ENCODE measurements around the gene SLC11A2.
"Not testable (repeated sequence)": the region's sequence is repeated elsewhere in the genome, so short reads cannot be mapped to it uniquely, and the experiment has no call there.

The SLC11A2 gene

GRCh38 chr12:51025338-51025835 lies 797 bp downstream of the SLC11A2 start:
- peak; percentile 34 for DNase-seq

DNA sequence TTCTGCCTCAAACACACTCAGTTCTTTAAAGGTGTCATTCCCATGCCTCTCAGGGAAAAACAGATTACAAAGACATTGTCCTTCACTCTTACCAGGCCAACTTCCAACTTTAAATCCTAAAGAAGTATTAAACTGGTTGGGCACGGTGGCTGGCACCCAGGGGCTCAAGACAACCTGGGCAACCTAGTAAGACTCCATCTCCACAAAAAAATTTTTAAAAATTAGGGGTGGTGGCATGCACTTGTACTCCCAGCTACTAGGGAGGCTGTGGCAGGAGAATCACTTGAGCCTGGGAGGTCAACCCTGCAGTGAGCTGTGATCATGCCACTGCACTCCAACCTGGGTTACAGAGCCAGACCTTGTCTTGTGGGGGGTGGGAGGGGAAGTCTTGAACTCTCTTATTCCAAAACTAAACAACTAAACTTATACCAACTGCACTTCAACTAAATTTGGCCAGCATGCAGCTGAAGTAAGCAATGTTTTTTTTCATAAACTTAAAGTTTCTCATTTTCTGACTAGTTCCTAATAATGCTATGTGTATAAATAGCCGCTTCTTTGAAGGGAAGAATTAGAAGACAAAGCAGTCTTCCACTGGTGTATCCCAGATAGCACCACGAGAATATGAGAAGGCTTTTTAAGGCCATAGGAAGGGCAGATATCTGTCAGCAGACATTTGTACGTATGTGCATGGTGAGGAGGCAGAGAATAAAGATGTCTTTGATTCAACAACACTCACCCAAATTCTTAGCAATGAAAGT lies 2.4 kb downstream of the SLC11A2 start:
- no peak for DNase-seq

DNA sequence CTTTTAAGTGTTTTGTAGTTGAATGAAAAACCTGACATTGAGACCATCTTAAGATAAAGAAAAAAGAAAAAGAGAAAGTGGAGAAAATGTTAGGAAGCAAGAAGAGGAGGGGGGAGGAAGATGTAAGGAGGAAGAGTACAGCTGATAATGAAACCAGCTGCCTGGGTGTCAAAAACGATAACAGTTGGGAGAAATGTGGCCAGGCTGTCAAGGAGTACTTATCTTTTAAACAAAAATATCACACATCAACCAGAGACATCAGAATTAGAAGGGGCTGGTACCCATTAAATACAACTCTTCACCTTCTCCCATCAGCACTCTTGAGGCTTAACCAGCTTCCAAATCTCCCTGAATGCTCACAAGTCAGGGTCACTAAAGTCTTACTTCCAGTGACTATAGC lies 4.5 kb downstream of the SLC11A2 start:
- DNase-seq: no peak

DNA sequence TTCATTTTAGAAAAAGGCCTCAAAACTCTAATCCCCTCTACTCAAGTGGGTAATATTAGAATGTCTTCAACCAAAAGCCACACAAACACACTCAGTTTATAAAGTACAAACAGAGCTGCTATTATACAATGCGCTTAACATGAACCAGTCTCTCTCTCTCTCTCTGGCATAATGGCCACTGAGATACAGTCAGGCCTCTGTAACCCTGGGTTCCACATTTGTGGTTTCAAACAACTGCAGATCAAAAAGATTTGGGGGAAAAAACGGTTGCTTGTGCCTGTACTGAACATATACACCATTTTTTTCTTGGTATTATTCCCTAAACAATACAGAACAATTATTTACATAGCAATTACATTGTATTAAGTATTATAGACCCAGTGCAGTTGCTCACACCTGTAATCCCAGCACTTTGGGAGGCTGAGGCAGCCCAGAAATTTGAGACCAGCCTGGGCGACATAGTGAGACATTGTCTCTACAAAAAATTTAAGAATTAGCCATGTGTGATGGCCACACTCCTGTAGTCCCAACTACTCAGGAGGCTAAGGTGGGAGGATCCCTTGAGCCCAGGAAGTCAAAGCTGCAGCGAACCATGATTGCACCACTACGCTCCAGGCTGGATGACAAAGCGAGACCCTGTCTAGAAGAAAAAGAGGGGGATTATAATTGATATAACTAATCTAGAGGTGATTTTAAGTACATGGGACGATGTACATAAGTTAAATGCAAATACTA lies 5.6 kb downstream of the SLC11A2 start:
- no peak for DNase-seq

DNA sequence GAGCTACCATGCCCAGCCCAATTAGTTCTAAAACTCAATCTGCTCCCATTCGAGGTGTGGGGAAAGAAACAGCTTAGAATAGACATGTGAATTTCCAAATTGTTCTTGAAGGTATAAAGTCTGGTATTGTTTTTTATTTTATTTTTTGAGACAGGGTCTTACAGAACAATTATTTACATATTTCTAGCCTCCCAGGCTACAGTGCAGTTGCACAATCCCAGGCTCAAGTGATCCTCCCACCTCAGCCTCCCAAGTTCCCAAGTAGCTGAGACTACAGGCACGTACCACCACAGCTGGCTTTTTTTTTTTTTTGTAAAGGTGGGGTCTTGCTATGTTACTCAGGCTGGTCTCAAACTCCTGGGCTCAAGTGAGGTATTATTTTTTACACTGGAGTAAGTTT lies 6.3 kb downstream of the SLC11A2 start:
- DNase-seq: no peak

GRCh38 chr12:51018956-51019355 lies 7.2 kb downstream of the SLC11A2 start:
- no peak for DNase-seq

DNA sequence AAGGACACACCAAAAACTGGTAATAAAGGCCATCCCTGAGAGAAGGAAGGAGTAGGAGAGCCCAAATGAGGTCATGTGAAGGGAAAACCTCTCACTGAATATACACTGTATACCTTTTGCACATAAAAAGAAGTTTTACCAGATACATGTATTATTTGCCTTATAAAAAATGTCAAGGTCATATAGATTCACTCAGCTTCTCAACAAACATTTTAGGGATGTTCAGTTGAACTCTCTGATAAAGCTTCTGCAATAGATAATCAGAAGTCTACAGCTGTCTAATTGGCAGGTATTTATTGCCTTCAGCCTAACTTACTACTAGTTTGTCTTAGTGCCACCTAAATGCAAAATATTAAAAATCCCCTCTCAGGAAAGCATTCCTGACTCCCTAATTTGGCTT lies 8.7 kb downstream of the SLC11A2 start:
- DNase-seq: no peak

DNA sequence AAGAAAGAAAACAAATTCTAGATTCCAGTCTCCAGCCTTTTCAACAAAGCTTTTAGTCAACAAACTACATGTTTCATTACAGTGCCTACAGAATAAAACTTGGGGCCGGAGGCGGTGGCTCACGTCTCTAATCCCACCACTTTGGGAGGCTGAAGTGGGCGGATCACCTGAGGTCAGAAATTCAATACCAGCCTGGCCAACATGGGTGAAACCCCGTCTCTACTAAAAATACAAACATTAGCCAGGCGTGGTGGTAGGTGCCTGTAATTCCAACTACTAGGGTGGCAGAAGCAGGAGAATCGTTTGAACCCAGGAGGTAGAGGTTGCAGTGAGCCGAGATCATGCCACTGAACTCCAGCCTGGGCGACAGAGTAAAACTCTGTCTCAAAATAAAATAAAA lies 11.7 kb downstream of the SLC11A2 start:
- DNase-seq: not testable (repeated sequence)

GRCh38 chr12:51013441-51013840 lies 12.7 kb downstream of the SLC11A2 start:
- DNase-seq: no peak

DNA sequence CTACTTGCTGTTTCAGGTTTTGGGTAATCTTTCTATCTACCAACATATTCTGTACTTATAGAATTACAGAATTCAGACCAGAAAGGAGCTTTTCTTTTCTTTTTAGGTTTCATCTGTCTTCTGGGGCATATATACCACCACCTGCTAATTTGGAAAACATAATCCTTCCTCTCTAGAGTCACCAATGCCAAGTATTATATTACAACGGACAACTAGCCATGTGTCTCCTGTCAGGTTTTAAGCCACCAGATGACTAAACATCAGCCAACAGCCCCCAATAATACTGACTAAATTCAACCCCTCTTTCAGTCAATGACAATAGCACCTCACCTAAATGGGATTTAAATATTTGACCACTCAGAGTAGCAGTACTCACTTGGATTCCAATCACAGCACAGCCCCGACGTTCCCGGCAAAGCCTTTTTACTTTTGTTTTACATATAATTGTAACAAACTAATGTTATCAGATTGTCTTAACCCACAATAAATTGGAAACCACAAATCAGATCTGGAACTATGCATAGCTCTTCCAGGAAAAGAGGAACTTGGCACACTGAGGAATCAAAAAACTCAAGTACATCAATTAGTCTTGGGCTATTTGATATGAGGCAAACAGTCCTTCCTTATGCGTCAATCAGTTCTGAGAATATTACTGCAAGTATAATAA lies 13.5 kb downstream of the SLC11A2 start:
- DNase-seq: no peak

GRCh38 chr12:51011955-51012354 lies 14.2 kb downstream of the SLC11A2 start:
- no peak for DNase-seq

GRCh38 chr12:51009056-51009440 lies 17.1 kb downstream of the SLC11A2 start:
- no peak for DNase-seq

- DNase-seq: peak; percentile 26
Observed at GRCh38 chr12:51008329-51009055, 17.7 kb downstream of the SLC11A2 start.

DNA sequence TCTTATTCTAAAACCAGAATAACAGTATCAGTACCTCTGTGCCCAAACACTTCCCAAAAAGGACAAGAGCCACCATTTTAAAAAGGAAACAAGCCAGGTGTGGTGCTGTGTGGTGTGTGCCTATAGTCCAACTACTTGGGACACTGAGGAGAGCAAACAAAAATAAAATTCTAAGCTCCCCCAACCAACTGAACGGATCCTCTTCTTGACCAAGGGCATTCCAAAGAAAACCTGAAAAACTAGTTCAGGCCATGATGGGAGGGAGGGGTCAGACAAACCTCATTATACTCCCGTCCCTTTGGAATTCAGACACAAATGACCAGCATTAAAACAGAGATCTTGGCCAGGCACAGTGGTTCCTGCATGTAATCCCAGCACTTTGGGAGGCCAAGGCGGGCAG lies 20.5 kb downstream of the SLC11A2 start:
- DNase-seq: no peak

DNA sequence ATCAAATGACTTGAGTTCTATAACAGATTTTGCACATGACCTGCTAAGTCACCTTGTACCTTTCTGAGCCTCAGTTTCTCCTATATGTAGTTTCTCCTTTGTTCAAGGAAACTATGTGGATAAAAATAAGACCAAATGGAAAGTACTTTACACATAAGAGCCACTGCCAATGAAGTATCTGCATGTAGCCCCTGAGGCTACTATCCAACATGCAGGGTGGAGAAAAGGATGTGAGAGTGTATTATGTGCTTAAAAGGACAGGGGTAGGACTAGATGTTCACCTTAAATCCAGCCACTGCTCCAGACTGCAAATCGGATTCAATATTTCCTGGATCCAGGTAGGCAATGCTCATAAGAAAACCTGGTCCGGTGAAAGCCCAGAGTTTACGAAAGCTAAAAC lies 21.2 kb downstream of the SLC11A2 start:
- DNase-seq: no peak

GRCh38 chr12:51004504-51004903 lies 21.7 kb downstream of the SLC11A2 start:
- no peak for DNase-seq

- no peak for DNase-seq
Observed at GRCh38 chr12:51001799-51002198, 24.4 kb downstream of the SLC11A2 start.

DNA sequence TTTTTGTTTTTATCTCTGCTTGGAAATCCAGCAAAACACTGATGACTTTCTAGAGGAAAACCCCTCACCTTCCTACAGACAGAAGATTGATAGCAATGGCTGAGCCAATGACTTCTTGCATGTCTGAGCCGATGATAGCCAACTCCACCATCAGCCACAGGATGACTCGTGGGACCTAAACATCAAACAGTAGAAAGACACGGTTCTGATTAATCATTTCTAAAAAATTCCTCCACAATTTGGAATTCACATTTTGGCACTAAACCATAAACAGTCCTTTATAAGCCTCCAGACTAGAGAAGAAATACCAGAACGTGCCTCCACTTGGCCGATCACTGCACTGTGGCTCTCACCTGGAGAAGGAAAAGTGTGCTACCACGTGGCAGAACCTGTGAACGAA lies 25.9 kb downstream of the SLC11A2 start:
- DNase-seq: no peak

DNA sequence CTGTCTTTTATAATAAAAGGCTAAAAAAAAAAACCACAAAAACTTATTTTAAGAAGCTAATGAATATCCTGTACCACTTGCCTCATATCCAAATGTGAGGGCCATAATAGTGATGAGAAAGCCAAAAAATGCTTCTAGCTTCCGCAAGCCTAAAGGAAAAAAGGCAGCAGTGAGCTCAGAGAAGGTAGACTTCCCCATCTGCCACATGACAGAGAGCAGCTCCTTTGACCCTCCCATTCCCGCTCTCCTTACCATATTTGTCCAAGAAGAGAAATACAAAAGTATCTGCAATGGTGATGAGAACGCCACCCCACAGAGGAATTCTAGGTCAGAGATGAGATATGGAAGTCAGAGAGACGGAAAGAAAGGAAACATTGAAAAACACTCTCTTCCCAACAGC lies 27.1 kb downstream of the SLC11A2 start:
- DNase-seq: no peak

DNA sequence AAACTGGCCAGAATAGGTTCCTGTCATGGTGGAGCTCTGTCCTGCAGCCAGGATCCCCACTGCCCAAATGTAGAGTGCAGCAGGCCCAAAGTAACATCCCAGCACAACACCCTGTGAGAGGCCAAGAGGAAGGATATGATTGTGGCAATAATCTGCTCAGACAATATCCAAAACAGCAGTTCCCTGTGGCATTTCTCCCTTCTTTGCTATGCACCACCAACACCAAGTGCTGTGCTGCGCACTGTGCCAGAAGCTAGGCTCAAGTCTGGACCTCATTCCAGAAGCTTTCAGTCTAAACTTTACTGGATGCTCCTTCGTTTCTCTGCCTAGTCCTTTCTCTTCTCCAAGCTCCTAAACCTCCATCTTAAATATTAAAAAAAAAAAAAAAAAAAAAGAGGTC lies 33.4 kb downstream of the SLC11A2 start:
- DNase-seq: no peak

DNA sequence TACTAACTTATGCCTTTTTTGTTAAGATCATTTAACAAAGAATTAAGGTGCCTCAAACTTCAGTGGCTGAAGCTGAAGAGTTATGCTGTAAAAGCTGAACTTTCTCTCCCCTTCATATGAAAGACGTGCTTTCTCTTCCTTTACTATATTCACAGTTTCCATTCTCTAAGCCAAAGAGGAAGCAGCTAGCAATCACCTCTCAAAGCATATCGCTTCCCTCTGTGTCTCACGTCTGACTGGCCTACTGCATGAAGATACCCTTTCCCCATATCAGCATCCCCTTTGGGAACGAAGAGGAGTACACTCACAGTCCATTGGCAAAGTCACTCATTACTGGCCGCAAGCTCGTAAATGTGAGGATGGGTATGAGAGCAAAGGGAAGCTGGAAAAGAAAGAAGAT lies 34.9 kb downstream of the SLC11A2 start:
- no peak for DNase-seq

DNA sequence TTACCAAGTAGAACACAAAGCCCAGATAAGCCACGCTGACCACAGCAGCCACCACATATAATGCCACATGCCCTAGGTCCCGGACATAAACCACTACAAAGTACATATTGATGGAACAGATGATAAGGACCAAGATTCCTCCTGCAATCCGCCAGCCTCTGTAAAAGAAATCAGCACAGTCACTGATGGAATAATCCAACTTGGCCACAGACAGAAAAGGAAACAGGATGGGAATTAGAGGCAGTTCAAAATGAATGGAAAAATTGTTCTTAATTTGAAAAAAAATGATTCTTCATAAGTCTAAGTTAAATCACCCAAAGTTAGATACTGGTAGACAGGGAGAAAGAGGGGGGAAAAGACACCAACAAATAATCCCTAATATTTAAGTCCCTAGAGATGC lies 35.4 kb downstream of the SLC11A2 start:
- DNase-seq: no peak

GRCh38 chr12:50990147-50990727 lies 35.9 kb downstream of the SLC11A2 start:
- DNase-seq: no peak
